Esophagus muscularis mucosa (tissue), 4 donors: ENCODE results near the gene IFIT3. TPM values are rescaled to one million over a fixed set of nuclear protein-coding genes. Genes with fewer than 3 reads are reported as not detected.

Experiments
- DNase-seq: peaks from one replicate; pipeline ENCODE4 v3.0.0-alpha.2; 2017; ENCODE audit errors: extremely low spot score
- H3K27ac ChIP-seq, 4 donors: fragments of 200-600 bp; sonication (generic); replicated peaks in 1 of 4; 1 replicate in 3 of 4; 2 replicates in 1 of 4; pipeline ENCODE4 v1.5.1; 2016 to 2019; ENCODE audit warnings: mild to moderate bottlenecking in 1 of 4
- H3K27me3 ChIP-seq, 4 donors: fragments of 200-600 bp; sonication (generic); one replicate each; pipeline versions ENCODE4 v1.5.1 to v1.6.0; 2016 to 2019
- H3K36me3 ChIP-seq, 4 donors: fragments of 200-600 bp; sonication (generic); one replicate each; pipeline ENCODE4 v1.5.1; 2016 to 2019
- H3K4me1 ChIP-seq, 4 donors: fragments of 200-600 bp; sonication (generic); one replicate each; pipeline ENCODE4 v1.5.1; 2016 to 2019
- H3K4me3 ChIP-seq, 4 donors: fragments of 200-600 bp; sonication (generic); 1 replicate in 2 of 4; 2 replicates in 2 of 4; pipeline ENCODE4 v1.5.1; 2016 to 2019; ENCODE audit warnings: mild to moderate bottlenecking in 4 of 4, moderate library complexity in 1 of 4
- H3K9me3 ChIP-seq, 4 donors: fragments of 200-600 bp; sonication (generic); 1 replicate in 3 of 4; 2 replicates in 1 of 4; pipeline ENCODE4 v1.5.1; 2016 to 2019
- CTCF ChIP-seq, 3 experiments: fragments of 200-600 bp in 2 of 3; fragments of 450-650 bp in 1 of 3; sonication (generic) in 2 of 3; IDR thresholded peaks; one replicate each; pipeline ENCODE4 v1.5.1; 2017 to 2019; ENCODE audit warnings: antibody characterized with exemption in 3 of 3, mild to moderate bottlenecking in 2 of 3, moderate library complexity in 1 of 3
- EP300 ChIP-seq: sonication (generic); formaldehyde crosslinking; IDR thresholded peaks from one replicate; pipeline ENCODE4 v1.6.1; 2017; ENCODE audit warnings: antibody characterized with exemption
- POLR2A ChIP-seq: fragments of 450-650 bp; IDR thresholded peaks from one replicate; pipeline ENCODE4 v1.6.1; 2017; ENCODE audit warnings: antibody characterized with exemption, moderate library complexity, mild to moderate bottlenecking, low read depth
- POLR2AphosphoS5 ChIP-seq, 2 donors: sonication (generic); formaldehyde crosslinking; IDR thresholded peaks; one replicate each; pipeline ENCODE4 v1.6.1; 2017; ENCODE audit warnings: antibody characterized with exemption in 2 of 2
- WGBS: methylation state at CpG from one replicate; pipeline ENCODE4 v1.1.5; 2018; 5-methylcytosine and 5-hydroxymethylcytosine counted together
- intact Hi-C: fragments of 100-400 bp; cut with DNase I; formaldehyde crosslinking; loops from one replicate; pipeline ENCODE4 v1.15.1; 2023
- total RNA-seq, 4 donors: library from RNA; depleted of rRNA; stranded (reverse); fragments of >200 nt; gene quantifications; one replicate each; pipeline versions ENCODE4 v1.1.0 to v1.2.1, GENCODE V29; 2016

The IFIT3 gene
- total RNA-seq, 4 donors from 2014 or later: 7.8 to 9.8 (median 8.8) TPM

DNA sequence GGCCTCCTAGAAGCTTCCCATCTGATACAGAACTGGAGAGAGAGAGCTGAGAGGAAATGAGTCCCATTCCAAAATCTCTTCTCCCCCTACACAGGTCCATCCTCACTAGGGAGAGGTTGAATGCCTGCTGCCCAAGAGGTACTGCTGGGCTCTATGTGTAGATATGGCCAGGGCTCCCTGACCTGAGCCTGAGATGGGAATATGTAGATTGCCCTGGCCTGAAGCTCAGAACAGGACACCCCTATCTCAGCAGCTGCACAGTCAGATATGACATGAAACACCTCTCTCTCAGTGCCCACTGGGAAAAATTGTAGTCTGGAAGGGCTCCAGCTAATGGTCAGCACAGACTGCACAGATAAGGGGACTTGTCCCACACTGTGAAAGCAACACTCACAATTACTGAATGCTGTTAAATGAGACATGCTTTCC is 46.9 kb downstream of the IFIT3 start:
- Histone ChIP-seq H3K27ac (peak overlapping the region; percentile 77 to 81 (median 80)), H3K9me3 (no peaks in the 10 kb centered on the region), H3K4me1 (peaks cover 21 to 23% (median 22%) of the 10 kb centered on the region in 4 donors), H3K36me3 (no peaks in the 10 kb centered on the region), H3K4me3 (peak overlapping the region in 1 of 4 donors; percentile 14), H3K27me3 (no peaks in the 10 kb centered on the region)
- intact Hi-C loops: loop anchor here (5.0 kb wide), 1 partner anchor 37 kb away; no protein-coding TSS in a partner anchor
- DNase-seq: no peak
- TF ChIP-seq POLR2AphosphoS5 (IDR thresholded peaks at IDR 0.05): no peak
- no peak for TF ChIP-seq EP300
- TF ChIP-seq CTCF (IDR thresholded peaks at IDR 0.05): no peak
- no peak for TF ChIP-seq POLR2A

GRCh38 chr10:89377705-89378637 is 50.2 kb downstream of the IFIT3 start, which contains the start of gene IFIT1B:
TSS of gene IFIT1B (plus strand) at chr10:89378056. CDS start at chr10:89378136, 80 bp downstream.
- Histone ChIP-seq H3K36me3 (no peaks in the 10 kb centered on the region), H3K27ac (no peak within 1 kb of the TSS), H3K27me3 (no peaks in the 10 kb centered on the region), H3K9me3 (no peaks in the 10 kb centered on the region), H3K4me3 (no peak within 1 kb of the TSS), H3K4me1 (peaks cover 21 to 22% (median 22%) of the 10 kb centered on the region in 4 donors)
- TF ChIP-seq POLR2AphosphoS5 (IDR thresholded peaks at IDR 0.05): no peak
- TF ChIP-seq CTCF (IDR thresholded peaks at IDR 0.05): no peak
- intact Hi-C loops: no loop called here
- DNase-seq: peak; percentile 29
- 82% methylated on average over 5 of the region's 5 CpGs for WGBS

GRCh38 chr10:89379103-89379502 is 51.3 kb downstream of the IFIT3 start:
- no peak for DNase-seq
- TF ChIP-seq POLR2AphosphoS5 (IDR thresholded peaks at IDR 0.05) (no peak), CTCF (IDR thresholded peaks at IDR 0.05) (no peak), POLR2A (no peak), EP300 (no peak)
- H3K36me3 ChIP-seq: no peaks in the 10 kb centered on the region
- H3K27ac ChIP-seq: no peak overlapping the region
- intact Hi-C loops: no loop called here
- H3K4me1 ChIP-seq: peaks cover 11 to 14% (median 11%) of the 10 kb centered on the region in 4 donors
- H3K9me3 ChIP-seq: no peaks in the 10 kb centered on the region
- no peaks in the 10 kb centered on the region for H3K27me3 ChIP-seq
- H3K4me3 ChIP-seq: no peak overlapping the region

DNA sequence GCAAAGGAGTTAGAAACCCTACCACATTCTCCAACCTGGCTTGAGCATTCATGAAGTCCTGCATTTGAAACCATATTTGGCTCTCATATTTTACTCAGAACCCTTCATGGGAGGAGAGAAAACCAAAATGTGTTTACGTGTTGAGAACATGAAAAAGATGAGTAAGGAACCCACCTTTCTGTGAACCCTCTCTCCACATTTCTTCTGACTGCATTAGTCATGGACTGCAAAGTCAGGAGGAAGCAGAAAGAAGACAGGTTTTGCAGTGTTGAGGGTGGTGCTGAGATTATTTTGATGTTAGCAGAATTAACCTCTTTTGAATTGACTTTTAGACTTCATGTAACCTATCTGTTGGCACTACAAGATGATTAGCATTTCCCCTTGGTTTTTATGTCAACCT is 55.0 kb downstream of the IFIT3 start:
- no peak overlapping the region for H3K27ac ChIP-seq
- TF ChIP-seq EP300 (no peak), CTCF (IDR thresholded peaks at IDR 0.05) (no peak), POLR2AphosphoS5 (IDR thresholded peaks at IDR 0.05) (no peak), POLR2A (no peak)
- no peaks in the 10 kb centered on the region for H3K9me3 ChIP-seq
- WGBS: 100% methylated on average over 1 of the region's 1 CpG
- DNase-seq: peak; percentile 10
- peaks cover 0 to under 1% (median 0%) of the 10 kb centered on the region in 4 donors for H3K4me1 ChIP-seq
- no peak overlapping the region for H3K4me3 ChIP-seq
- no peaks in the 10 kb centered on the region for H3K36me3 ChIP-seq
- intact Hi-C loops: no loop called here
- no peaks in the 10 kb centered on the region for H3K27me3 ChIP-seq
